Fibroblast of lung (primary cell): ENCODE data around the gene LATS2. TPM values are rescaled to one million over a fixed set of nuclear protein-coding genes. Genes with fewer than 3 reads are reported as not detected.

Source experiments
- DNase-seq, 2 donors: peaks; one replicate each; pipeline versions ENCODE4 v3.0.0 to v3.0.0-alpha.2; 2010; ENCODE audit warnings: low read depth in 2 of 2
- H2AFZ ChIP-seq: 2 replicates; pipeline ENCODE4 v1.5.1; 2012; ENCODE audit warnings: low read length, control low read depth, inconsistent platforms
- H3K27ac ChIP-seq: 2 replicates; pipeline ENCODE4 v1.5.1; 2011; ENCODE audit warnings: low read length, control low read depth; ENCODE audit not compliant: insufficient read depth
- H3K27me3 ChIP-seq: 2 replicates; pipeline ENCODE4 v1.5.1; 2011; ENCODE audit warnings: mild to moderate bottlenecking, low read length; ENCODE audit not compliant: control insufficient read depth, insufficient read depth
- H3K36me3 ChIP-seq: 2 replicates; pipeline ENCODE4 v1.5.1; 2011; ENCODE audit warnings: low read length; ENCODE audit not compliant: control insufficient read depth, insufficient read depth
- H3K4me1 ChIP-seq: 2 replicates; pipeline ENCODE4 v1.5.1; 2011; ENCODE audit warnings: low read length; ENCODE audit not compliant: control insufficient read depth, insufficient read depth; ENCODE audit errors: extremely low read depth
- H3K4me2 ChIP-seq: 2 replicates; pipeline ENCODE4 v1.5.1; 2011; ENCODE audit warnings: low read length, control low read depth; ENCODE audit not compliant: insufficient read depth; ENCODE audit errors: extremely low read depth
- H3K4me3 ChIP-seq, 4 experiments: fragments of 200-600 bp in 1 of 4; sonication (generic) in 1 of 4; replicated peaks in 1 of 4; 2 replicates each; pipeline ENCODE4 v1.5.1; 2011 to 2016; ENCODE audit warnings: low read length in 4 of 4, low read depth in 3 of 4, mild to moderate bottlenecking in 3 of 4, control low read depth in 2 of 4, inconsistent platforms in 1 of 4, mixed read lengths in 1 of 4; ENCODE audit not compliant: insufficient read depth in 1 of 4; ENCODE audit errors: control extremely low read depth in 1 of 4
- H3K79me2 ChIP-seq: 2 replicates; pipeline ENCODE4 v1.5.1; 2012; ENCODE audit warnings: mild to moderate bottlenecking, low read length, inconsistent platforms; ENCODE audit not compliant: control insufficient read depth, insufficient read depth
- H3K9ac ChIP-seq: 2 replicates; pipeline ENCODE4 v1.5.1; 2011; ENCODE audit warnings: mild to moderate bottlenecking, low read length, control low read depth; ENCODE audit not compliant: insufficient read depth
- H3K9me3 ChIP-seq: 2 replicates; pipeline ENCODE4 v1.5.1; 2012; ENCODE audit warnings: low read depth, low read length; ENCODE audit not compliant: control insufficient read depth, insufficient read depth
- H4K20me1 ChIP-seq: 2 replicates; pipeline ENCODE4 v1.5.1; 2011; ENCODE audit warnings: low read length; ENCODE audit not compliant: control insufficient read depth, insufficient read depth; ENCODE audit errors: extremely low read depth
- EZH2 ChIP-seq: IDR thresholded peaks from 2 replicates; pipeline ENCODE4 v1.5.1; 2012; ENCODE audit warnings: low read length, control low read depth, mild to moderate bottlenecking; ENCODE audit errors: missing control alignments
- polyA plus RNA-seq, 2 donors: library from polyadenylated mRNA; depleted of rRNA in 1 of 2; stranded (reverse) in 1 of 2; unstranded in 1 of 2; fragments of >200 nt; gene quantifications; 2 replicates each; pipeline ENCODE4 v1.2.1, GENCODE V29; 2011 to 2012; ENCODE audit warnings: missing spikeins in 1 of 2
- total RNA-seq: library from RNA; depleted of rRNA; stranded (reverse); fragments of >200 nt; gene quantifications from 2 replicates; pipeline ENCODE4 v1.2.1, GENCODE V29; 2014
- TF ChIP-seq, protein P1 (sequence below), 2 donors: IDR thresholded peaks in 1 of 2; conservative IDR thresholded peaks in 1 of 2; 1 replicate in 1 of 2; 2 replicates in 1 of 2; pipeline ENCODE4 v1.5.1; 2011 to 2012; ENCODE audit warnings: low read length in 2 of 2, control low read depth in 1 of 2, inconsistent platforms in 1 of 2, low read depth in 1 of 2, mild to moderate bottlenecking in 1 of 2

LATS2 gene
- total and polyA plus RNA-seq, 2 donors (not counting 1 experiment from before 2014, with no cell fraction given), result 16.2 to 32.0 TPM

DNA sequence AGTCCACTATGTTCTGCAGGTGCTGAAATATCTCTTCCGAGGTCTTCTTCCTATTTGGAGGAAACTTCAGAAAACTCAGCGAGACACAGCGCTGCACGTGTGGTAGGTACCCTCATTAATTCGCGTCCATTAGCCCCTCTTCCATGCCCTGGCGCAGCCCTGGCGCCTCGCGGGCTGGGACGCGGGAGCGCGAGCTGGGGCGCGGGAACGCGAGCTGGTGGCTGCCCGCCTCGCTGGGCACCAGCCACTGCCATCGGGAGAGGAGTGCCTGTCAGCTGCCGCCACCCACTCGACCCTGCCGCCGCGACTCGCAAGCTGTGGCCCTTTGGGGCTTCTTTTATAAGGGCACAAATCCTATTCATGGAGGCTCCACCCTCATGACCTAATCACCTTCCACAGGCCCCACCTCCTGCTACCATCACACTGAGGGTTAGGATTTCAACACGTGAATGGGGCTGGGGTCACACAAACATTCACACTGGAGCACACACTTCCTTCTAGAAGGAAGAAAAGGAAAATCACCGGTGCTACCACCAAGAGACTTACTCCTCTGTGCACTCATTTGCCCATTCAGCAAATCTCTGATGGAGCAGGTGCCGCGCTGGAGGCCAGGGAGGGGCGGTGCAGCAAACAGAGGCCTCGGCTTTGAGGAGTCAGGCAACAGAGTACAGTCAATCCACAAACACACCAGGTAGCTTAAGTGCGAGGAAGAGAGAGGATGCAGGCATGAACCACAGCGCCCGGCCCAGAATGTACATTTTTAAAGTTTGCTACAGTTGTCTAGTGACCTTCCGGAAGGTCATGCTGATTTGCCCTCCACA, 43.0 kb upstream of the LATS2 start:
- no peaks in the 10 kb centered on the region for H3K9me3 ChIP-seq
- no peak for TF ChIP-seq EZH2
- TF ChIP-seq, protein P1, sequence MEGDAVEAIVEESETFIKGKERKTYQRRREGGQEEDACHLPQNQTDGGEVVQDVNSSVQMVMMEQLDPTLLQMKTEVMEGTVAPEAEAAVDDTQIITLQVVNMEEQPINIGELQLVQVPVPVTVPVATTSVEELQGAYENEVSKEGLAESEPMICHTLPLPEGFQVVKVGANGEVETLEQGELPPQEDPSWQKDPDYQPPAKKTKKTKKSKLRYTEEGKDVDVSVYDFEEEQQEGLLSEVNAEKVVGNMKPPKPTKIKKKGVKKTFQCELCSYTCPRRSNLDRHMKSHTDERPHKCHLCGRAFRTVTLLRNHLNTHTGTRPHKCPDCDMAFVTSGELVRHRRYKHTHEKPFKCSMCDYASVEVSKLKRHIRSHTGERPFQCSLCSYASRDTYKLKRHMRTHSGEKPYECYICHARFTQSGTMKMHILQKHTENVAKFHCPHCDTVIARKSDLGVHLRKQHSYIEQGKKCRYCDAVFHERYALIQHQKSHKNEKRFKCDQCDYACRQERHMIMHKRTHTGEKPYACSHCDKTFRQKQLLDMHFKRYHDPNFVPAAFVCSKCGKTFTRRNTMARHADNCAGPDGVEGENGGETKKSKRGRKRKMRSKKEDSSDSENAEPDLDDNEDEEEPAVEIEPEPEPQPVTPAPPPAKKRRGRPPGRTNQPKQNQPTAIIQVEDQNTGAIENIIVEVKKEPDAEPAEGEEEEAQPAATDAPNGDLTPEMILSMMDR (conservative IDR thresholded peaks at IDR 0.05 in 1 of 2, IDR thresholded peaks at IDR 0.05 in 1 of 2; ENCODE audit: low read depth in 1 of 2, low read length in 2 of 2), result no peak
- H3K27ac ChIP-seq, result no peak overlapping the region

DNA sequence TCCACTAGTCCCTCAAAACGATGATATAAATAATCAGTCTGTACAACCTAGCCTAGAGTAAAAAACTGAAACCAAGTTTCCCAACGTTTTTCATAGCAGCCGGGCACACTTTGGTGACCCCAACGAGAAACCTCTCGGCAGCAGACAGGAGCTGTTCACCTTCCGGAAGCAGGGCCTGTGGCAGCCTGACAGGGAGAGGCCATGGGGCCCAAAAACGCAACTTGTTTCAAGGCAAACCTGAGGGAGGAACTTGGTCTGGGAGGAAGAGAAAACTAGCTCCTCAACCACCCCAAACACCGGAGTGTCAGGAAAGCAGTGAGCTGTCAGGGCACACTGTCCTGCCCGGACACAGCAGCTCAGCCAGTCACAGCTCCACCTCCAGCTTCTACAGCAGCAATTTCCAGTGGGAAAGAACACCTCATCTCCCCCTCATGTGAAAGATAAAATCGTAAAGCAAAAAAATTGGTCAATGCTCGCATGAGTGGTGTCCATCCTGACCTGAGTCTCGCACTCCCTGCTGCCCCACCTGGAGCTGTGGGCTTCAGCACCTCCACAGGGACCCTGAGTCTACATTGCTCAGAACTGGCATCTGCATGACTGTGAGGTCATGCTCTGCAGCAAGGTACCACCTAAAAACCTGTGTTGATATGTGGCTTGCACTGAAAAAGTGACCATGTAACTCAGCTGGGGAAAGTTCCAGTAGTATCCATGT, 40.6 kb upstream of the LATS2 start:
- Histone ChIP-seq H3K4me1 (peaks cover 7% of the 10 kb centered on the region), H3K79me2 (no peaks in the 10 kb centered on the region), H3K27ac (no peak overlapping the region), H3K9me3 (no peaks in the 10 kb centered on the region), H4K20me1 (no peaks in the 10 kb centered on the region), H3K4me3 (no peak overlapping the region), H3K36me3 (no peaks in the 10 kb centered on the region), H3K9ac (no peak overlapping the region), H3K27me3 (no peaks in the 10 kb centered on the region), H3K4me2 (no peak overlapping the region), H2AFZ (no peak overlapping the region)
- no peak for TF ChIP-seq EZH2
- TF ChIP-seq, protein P1 (conservative IDR thresholded peaks at IDR 0.05 in 1 of 2, IDR thresholded peaks at IDR 0.05 in 1 of 2; ENCODE audit: low read depth in 1 of 2, low read length in 2 of 2), result no peak
- no peak for DNase-seq

More for the DNA sequence above, 43.0 kb upstream of the LATS2 start:
- no peaks in the 10 kb centered on the region for H3K27me3 ChIP-seq
- no peak overlapping the region for H2AFZ ChIP-seq
- no peak for DNase-seq
- no peaks in the 10 kb centered on the region for H3K36me3 ChIP-seq
- peaks cover 7% of the 10 kb centered on the region for H3K4me1 ChIP-seq
- H3K9ac ChIP-seq, result no peak overlapping the region
- H4K20me1 ChIP-seq, result no peaks in the 10 kb centered on the region
- no peak overlapping the region for H3K4me2 ChIP-seq
- H3K4me3 ChIP-seq, result no peak overlapping the region
- no peaks in the 10 kb centered on the region for H3K79me2 ChIP-seq

DNA sequence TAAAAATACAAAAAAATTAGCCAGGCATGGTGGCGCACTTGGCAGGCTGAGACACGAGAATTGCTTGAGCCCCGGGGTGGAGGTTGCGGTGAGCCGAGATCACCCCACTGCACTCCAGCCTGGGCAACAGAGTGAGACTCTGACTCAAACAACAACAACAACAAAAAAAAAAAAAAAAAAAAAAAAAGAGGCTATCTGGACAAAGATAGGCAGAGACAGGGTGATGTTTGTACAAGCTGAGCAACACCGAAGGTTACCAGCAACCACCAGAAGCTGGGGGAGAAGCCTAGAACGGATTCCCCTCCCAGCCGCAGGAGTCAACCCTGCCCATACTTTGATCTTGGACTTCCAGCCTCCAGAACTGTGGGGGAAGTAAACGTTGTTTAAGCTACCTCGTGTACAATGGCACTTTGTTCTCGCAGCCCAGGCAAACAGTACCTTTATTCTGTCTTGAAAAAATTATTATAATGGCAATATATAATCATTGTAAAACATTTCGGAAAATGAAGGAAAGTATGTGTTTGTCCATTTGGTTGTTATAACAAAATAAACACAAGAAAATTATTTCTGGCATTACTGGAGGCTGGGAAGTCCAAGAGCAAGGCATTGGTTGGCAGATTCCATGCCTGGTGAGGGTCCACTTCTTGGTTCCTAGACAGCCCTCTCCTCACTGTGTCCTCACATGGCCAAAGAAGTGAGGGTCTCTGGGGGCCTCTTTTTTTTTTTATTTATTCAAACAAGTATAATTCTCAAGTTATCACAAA, 39.8 kb upstream of the LATS2 start:
- no peaks in the 10 kb centered on the region for H3K9me3 ChIP-seq
- no peak overlapping the region for H3K4me3 ChIP-seq
- no peaks in the 10 kb centered on the region for H3K79me2 ChIP-seq
- no peak overlapping the region for H3K4me2 ChIP-seq
- H2AFZ ChIP-seq, result no peak overlapping the region
- H3K27me3 ChIP-seq, result no peaks in the 10 kb centered on the region
- H3K27ac ChIP-seq, result no peak overlapping the region
- H3K9ac ChIP-seq, result no peak overlapping the region
- no peak for TF ChIP-seq EZH2
- TF ChIP-seq, protein P1 (conservative IDR thresholded peaks at IDR 0.05 in 1 of 2, IDR thresholded peaks at IDR 0.05 in 1 of 2; ENCODE audit: low read depth in 1 of 2, low read length in 2 of 2), result no peak
- peaks cover 4% of the 10 kb centered on the region for H3K4me1 ChIP-seq
- H3K36me3 ChIP-seq, result no peaks in the 10 kb centered on the region
- no peaks in the 10 kb centered on the region for H4K20me1 ChIP-seq
- DNase-seq, result no peak
